ENCODE results near the gene NYAP2. TPM values are rescaled to one million over a fixed set of nuclear protein-coding genes. Genes with fewer than 3 reads are reported as not detected.

The NYAP2 gene
- total RNA-seq, 1 donor from 2014 or later = not detected

DNA sequence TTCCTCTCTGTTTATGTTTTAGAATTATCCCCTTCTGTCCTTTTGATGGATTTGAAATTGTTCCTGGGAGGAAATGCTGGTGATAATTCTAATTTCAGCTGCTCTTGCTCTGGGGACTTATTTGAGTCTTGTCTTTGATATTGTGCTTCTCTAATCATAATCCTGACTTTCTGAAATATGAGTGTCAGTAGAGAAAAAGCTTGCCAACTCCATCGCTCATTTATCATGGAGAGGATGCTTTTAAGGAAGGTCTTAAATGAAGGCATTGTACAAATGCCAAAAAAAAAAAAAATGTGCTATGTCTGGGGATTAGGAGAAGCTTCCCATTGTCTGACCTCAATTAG lies 159.5 kb downstream of the NYAP2 start:
- TF ChIP-seq, protein P1, sequence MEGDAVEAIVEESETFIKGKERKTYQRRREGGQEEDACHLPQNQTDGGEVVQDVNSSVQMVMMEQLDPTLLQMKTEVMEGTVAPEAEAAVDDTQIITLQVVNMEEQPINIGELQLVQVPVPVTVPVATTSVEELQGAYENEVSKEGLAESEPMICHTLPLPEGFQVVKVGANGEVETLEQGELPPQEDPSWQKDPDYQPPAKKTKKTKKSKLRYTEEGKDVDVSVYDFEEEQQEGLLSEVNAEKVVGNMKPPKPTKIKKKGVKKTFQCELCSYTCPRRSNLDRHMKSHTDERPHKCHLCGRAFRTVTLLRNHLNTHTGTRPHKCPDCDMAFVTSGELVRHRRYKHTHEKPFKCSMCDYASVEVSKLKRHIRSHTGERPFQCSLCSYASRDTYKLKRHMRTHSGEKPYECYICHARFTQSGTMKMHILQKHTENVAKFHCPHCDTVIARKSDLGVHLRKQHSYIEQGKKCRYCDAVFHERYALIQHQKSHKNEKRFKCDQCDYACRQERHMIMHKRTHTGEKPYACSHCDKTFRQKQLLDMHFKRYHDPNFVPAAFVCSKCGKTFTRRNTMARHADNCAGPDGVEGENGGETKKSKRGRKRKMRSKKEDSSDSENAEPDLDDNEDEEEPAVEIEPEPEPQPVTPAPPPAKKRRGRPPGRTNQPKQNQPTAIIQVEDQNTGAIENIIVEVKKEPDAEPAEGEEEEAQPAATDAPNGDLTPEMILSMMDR (IDR thresholded peaks at IDR 0.05; ENCODE audit: insufficient read depth, low read length, poor library complexity, severe bottlenecking) = no peak
- no peaks in the 10 kb centered on the region for H3K27me3 ChIP-seq (ENCODE audit: control insufficient read depth, insufficient read depth, low read length)
- no peak for DNase-seq (ENCODE audit: low read depth)

DNA sequence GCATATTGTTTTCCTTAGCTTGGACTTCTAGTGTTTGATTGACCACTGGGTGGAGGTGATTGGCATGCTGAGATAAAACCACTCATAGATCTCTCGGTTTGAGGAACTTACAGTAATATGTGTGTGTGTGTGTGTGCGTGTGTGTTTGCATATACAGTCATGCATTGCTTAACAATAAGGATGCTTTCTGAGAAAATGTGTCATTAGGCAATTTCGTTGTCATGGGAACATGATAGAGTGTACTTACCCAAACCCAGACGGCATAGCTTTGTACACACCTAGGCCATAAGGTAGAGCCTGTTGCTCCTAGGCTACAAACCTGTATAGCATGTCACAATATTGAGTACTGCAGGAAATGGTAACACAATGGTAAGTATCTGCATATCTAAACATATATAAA lies 167.3 kb downstream of the NYAP2 start:
- TF ChIP-seq, protein P1 (IDR thresholded peaks at IDR 0.05; ENCODE audit: insufficient read depth, low read length, poor library complexity, severe bottlenecking) = no peak
- Histone ChIP-seq H3K27me3 (ENCODE audit: control insufficient read depth, insufficient read depth, low read length) (no peaks in the 10 kb centered on the region), H3K4me3 (ENCODE audit: low read depth, low read length) (no peak overlapping the region), H3K36me3 (ENCODE audit: control insufficient read depth, insufficient read depth, low read length) (no peaks in the 10 kb centered on the region)
- no peak for DNase-seq (ENCODE audit: low read depth)

More for the DNA sequence above, 159.5 kb downstream of the NYAP2 start:
- Histone ChIP-seq H3K4me3 (ENCODE audit: low read depth, low read length) (no peak overlapping the region), H3K36me3 (ENCODE audit: control insufficient read depth, insufficient read depth, low read length) (no peaks in the 10 kb centered on the region)

DNA sequence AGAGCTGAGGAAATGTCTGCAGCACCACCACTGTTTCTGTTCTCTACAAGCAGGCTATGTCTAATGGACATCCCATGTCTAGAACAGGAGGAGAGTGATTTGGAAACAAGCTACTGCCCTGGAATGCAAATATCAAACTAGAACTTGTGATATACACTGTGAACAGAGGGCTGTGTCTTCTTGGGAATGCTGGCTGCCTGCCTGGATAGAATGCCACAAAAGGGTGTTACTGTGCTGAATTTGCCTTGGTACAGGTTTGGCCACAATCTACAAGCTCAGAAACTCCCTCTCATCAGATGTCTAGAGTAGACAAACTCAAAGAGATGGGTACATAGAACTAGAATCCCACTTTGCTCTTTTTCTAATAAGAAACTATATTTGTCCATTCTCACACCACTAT lies 170.5 kb downstream of the NYAP2 start:
- TF ChIP-seq, protein P1 (IDR thresholded peaks at IDR 0.05; ENCODE audit: insufficient read depth, low read length, poor library complexity, severe bottlenecking) = no peak
- no peaks in the 10 kb centered on the region for H3K27me3 ChIP-seq (ENCODE audit: control insufficient read depth, insufficient read depth, low read length)
- no peak overlapping the region for H3K4me3 ChIP-seq (ENCODE audit: low read depth, low read length)
- no peaks in the 10 kb centered on the region for H3K36me3 ChIP-seq (ENCODE audit: control insufficient read depth, insufficient read depth, low read length)
- DNase-seq (ENCODE audit: low read depth) = no peak

DNA sequence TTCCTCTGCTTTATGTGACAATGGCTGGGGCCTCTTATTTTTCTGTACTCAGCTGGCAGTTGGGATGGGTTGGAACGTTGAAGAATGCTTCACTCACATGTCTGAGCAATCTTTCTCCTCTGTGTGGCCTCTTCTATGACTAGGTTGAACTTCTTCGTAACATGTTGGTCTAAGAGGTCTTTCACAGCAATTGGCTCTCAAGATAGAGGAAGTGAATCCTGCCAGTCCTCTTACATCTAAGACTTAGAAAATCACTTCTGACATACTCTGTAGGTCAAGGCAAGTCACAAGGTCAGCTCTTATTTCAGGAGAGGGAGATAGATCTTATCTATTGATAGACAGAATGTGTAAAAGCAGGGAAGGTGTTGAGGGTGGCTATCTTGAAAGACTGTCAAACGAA lies 174.1 kb downstream of the NYAP2 start:
- H3K4me3 ChIP-seq (ENCODE audit: low read depth, low read length) = no peak overlapping the region
- H3K36me3 ChIP-seq (ENCODE audit: control insufficient read depth, insufficient read depth, low read length) = no peaks in the 10 kb centered on the region
- DNase-seq (ENCODE audit: low read depth) = no peak
- TF ChIP-seq, protein P1 (IDR thresholded peaks at IDR 0.05; ENCODE audit: insufficient read depth, low read length, poor library complexity, severe bottlenecking) = no peak
- no peaks in the 10 kb centered on the region for H3K27me3 ChIP-seq (ENCODE audit: control insufficient read depth, insufficient read depth, low read length)

DNA sequence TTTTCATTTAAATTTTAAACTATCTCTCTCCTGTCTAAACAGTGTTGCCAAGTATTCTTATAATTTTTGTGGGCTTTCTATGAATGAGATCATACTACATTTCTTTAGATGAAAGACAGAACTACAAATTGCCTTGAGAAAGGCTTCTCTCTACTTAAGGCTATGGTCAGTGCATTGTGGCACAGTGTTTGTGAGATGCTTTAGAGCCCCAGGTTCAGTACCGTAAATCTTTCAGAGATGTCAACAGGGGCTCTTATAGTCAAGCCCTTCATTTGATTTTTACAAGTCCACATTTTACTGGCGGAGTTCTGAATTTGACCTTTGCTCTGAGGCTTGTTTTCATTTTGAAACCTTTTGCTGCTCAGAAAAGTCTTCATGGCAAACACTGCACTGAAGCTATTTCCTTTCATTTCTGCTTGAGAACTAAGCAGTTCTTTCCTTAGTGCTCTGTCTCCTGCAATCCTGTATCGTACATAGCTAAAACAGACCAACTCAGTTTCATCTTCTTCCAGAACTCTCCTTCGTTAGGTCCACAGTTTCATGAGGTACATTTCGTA lies 175.2 kb downstream of the NYAP2 start:
- DNase-seq (ENCODE audit: low read depth) = no peak
- H3K27me3 ChIP-seq (ENCODE audit: control insufficient read depth, insufficient read depth, low read length) = no peaks in the 10 kb centered on the region
- H3K36me3 ChIP-seq (ENCODE audit: control insufficient read depth, insufficient read depth, low read length) = no peaks in the 10 kb centered on the region
- TF ChIP-seq, protein P1 (IDR thresholded peaks at IDR 0.05; ENCODE audit: insufficient read depth, low read length, poor library complexity, severe bottlenecking) = no peak
- no peak overlapping the region for H3K4me3 ChIP-seq (ENCODE audit: low read depth, low read length)

DNA sequence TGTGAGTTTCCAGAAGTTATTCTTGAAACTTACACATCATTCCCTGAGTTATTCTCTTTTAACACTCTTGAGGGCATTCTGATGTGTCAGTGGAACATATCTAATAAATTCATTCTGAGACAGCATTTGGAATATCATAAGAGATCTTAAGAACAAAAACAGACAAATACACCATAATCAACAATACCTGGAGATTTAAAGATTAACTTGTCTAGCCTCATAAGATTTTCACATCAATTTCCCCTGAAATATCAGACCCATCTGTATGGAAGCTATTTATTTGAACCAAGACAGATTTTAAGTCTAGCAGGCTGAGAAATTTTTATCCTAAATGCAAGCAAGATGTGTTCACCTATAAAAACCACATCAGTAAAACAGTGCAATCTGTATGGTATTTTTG lies 181.6 kb downstream of the NYAP2 start:
- TF ChIP-seq, protein P1 (IDR thresholded peaks at IDR 0.05; ENCODE audit: insufficient read depth, low read length, poor library complexity, severe bottlenecking) = no peak
- no peaks in the 10 kb centered on the region for H3K27me3 ChIP-seq (ENCODE audit: control insufficient read depth, insufficient read depth, low read length)
- H3K36me3 ChIP-seq (ENCODE audit: control insufficient read depth, insufficient read depth, low read length) = no peaks in the 10 kb centered on the region
- DNase-seq (ENCODE audit: low read depth) = no peak
- no peak overlapping the region for H3K4me3 ChIP-seq (ENCODE audit: low read depth, low read length)
